SK-N-SH (cell line): ENCODE results near the gene LRMDA. TPM values are rescaled to one million over a fixed set of nuclear protein-coding genes. Genes with fewer than 3 reads are reported as not detected.
A peak's percentile ranks its signal among the peaks of the same experiment; 100 is the strongest.

Experiments
- CTCF ChIA-PET: fragments of 300-600, 350-600 bp; formaldehyde crosslinking; extraction: SDS; loops from one replicate; lab custom pipeline; 2021; lab: Yijun Ruan, JAX
- POLR2A ChIA-PET: fragments of 350-600 bp; sonication (Branson Sonifier 250); formaldehyde crosslinking; extraction: SDS; loops from one replicate; lab custom pipeline; 2020; ENCODE audit warnings: antibody characterized with exemption, inconsistent platforms; lab: Yijun Ruan, JAX
- DNase-seq: peaks from one replicate; pipeline ENCODE4 v3.0.0; 2012
- H2AFZ ChIP-seq: fragments of 200-600 bp; sonication (generic); 2 replicates; pipeline ENCODE4 v1.8.1; 2016; ENCODE audit warnings: antibody characterized with exemption, mild to moderate bottlenecking, low read depth
- H3F3A ChIP-seq: fragments of 200-600 bp; sonication (generic); replicated peaks from 2 replicates; pipeline ENCODE3; 2016; ENCODE audit warnings: antibody characterized with exemption, mild to moderate bottlenecking; ENCODE audit not compliant: insufficient read depth
- H3K27ac ChIP-seq, 2 experiments: fragments of 200-500 bp in 1 of 2; fragments of 200-600 bp in 1 of 2; sonication (Bioruptor generic) in 1 of 2; sonication (generic), shearing (Covaris generic) in 1 of 2; 2 replicates each; pipeline versions ENCODE4 v1.5.1 to v1.6.1; 2014 to 2016; ENCODE audit warnings: low read depth in 2 of 2, inconsistent platforms in 1 of 2, low read length in 1 of 2, mild to moderate bottlenecking in 1 of 2, mixed read lengths in 1 of 2
- H3K27me3 ChIP-seq: fragments of 200-600 bp; sonication (generic), shearing (Covaris generic); 2 replicates; pipeline ENCODE4 v1.6.1; 2016; ENCODE audit warnings: mixed run types; ENCODE audit not compliant: insufficient read depth
- H3K36me3 ChIP-seq, 2 experiments: fragments of 200-500 bp in 1 of 2; fragments of 200-600 bp in 1 of 2; sonication (Bioruptor generic) in 1 of 2; sonication (generic) in 1 of 2; replicated peaks in 1 of 2; 2 replicates each; pipeline versions ENCODE3 to v1.5.1; 2014 to 2016; ENCODE audit warnings: low read length in 1 of 2, mild to moderate bottlenecking in 1 of 2; ENCODE audit not compliant: insufficient read depth in 2 of 2, control insufficient read depth in 1 of 2
- H3K4me1 ChIP-seq, 2 experiments: fragments of 200-500 bp in 1 of 2; fragments of 200-600 bp in 1 of 2; sonication (Bioruptor generic) in 1 of 2; sonication (generic), shearing (Covaris generic) in 1 of 2; 2 replicates each; pipeline versions ENCODE4 v1.5.1 to v1.6.1; 2014 to 2016; ENCODE audit warnings: low read depth in 1 of 2, low read length in 1 of 2, mixed run types in 1 of 2; ENCODE audit not compliant: insufficient read depth in 2 of 2, control insufficient read depth in 1 of 2
- H3K4me2 ChIP-seq: fragments of 200-600 bp; sonication (generic), shearing (Covaris generic); 2 replicates; pipeline ENCODE4 v1.6.1; 2017; ENCODE audit warnings: mixed run types
- H3K4me3 ChIP-seq, 2 experiments: fragments of 200-500 bp in 1 of 2; fragments of 200-600 bp in 1 of 2; sonication (Bioruptor generic) in 1 of 2; sonication (generic), shearing (Covaris generic) in 1 of 2; 2 replicates each; pipeline versions ENCODE4 v1.5.1 to v1.8.1; 2014 to 2016; ENCODE audit warnings: low read depth in 2 of 2, inconsistent platforms in 1 of 2, low read length in 1 of 2, mild to moderate bottlenecking in 1 of 2, mixed read lengths in 1 of 2, moderate library complexity in 1 of 2
- H3K79me2 ChIP-seq: fragments of 200-600 bp; sonication (generic); 2 replicates; pipeline ENCODE4 v1.8.1; 2017; ENCODE audit warnings: mild to moderate bottlenecking; ENCODE audit not compliant: insufficient read depth
- H3K9ac ChIP-seq: fragments of 200-600 bp; sonication (generic); 2 replicates; pipeline ENCODE4 v1.6.1; 2017; ENCODE audit warnings: mixed run types
- H3K9me2 ChIP-seq: fragments of 200-600 bp; sonication (generic); 2 replicates; pipeline ENCODE4 v1.6.1; 2017; ENCODE audit warnings: mixed run types
- H3K9me3 ChIP-seq: fragments of 200-600 bp; sonication (generic); 2 replicates; pipeline ENCODE4 v1.6.1; 2017; ENCODE audit warnings: mixed run types, mild to moderate bottlenecking, moderate library complexity
- H4K20me1 ChIP-seq: fragments of 200-600 bp; sonication (generic); 2 replicates; pipeline ENCODE4 v1.6.1; 2017; ENCODE audit warnings: mild to moderate bottlenecking, mixed run types; ENCODE audit not compliant: insufficient read depth
- CHD2 ChIP-seq: fragments of 150-350 bp; IDR thresholded peaks from 2 replicates; pipeline ENCODE4 v1.6.1; 2018; ENCODE audit warnings: low read length; ENCODE audit not compliant: partially characterized antibody
- ELF1 ChIP-seq: IDR thresholded peaks from 2 replicates; pipeline ENCODE4 v1.4.0; 2012
- EP300 ChIP-seq, 2 experiments: IDR thresholded peaks; 2 replicates each; pipeline versions ENCODE4 v1.4.0 to v1.6.1; 2012; ENCODE audit warnings: borderline replicate concordance in 1 of 2, low read depth in 1 of 2, low read length in 1 of 2
- EZH2phosphoT487 ChIP-seq: fragments of 200-600 bp; sonication (generic); IDR thresholded peaks from 2 replicates; pipeline ENCODE4 v1.6.1; 2017; ENCODE audit warnings: low read depth, mixed run types, mild to moderate bottlenecking, antibody characterized with exemption, moderate library complexity, borderline replicate concordance
- FOXJ3 ChIP-seq: sonication (generic); formaldehyde crosslinking; IDR thresholded peaks from 2 replicates; pipeline ENCODE4 v1.5.1; 2020; ENCODE audit warnings: mild to moderate bottlenecking, missing genetic modification reagents
- FOXM1 ChIP-seq: IDR thresholded peaks from 2 replicates; pipeline ENCODE4 v1.4.0; 2012; ENCODE audit warnings: low read depth, mild to moderate bottlenecking
- GABPA ChIP-seq: IDR thresholded peaks from 2 replicates; pipeline ENCODE4 v1.4.0; 2012; ENCODE audit warnings: low read depth, mild to moderate bottlenecking
- GATA2 ChIP-seq: sonication (generic); formaldehyde crosslinking; IDR thresholded peaks from 2 replicates; pipeline ENCODE4 v1.5.0; 2020; ENCODE audit warnings: mild to moderate bottlenecking, missing genetic modification reagents
- JUND ChIP-seq: IDR thresholded peaks from 2 replicates; pipeline ENCODE4 v1.4.0; 2012
- MXI1 ChIP-seq: IDR thresholded peaks from 2 replicates; pipeline ENCODE4 v1.6.1; 2012; ENCODE audit warnings: mild to moderate bottlenecking, low read depth, low read length, improper control_type of control experiment
- NFIC ChIP-seq: IDR thresholded peaks from 2 replicates; pipeline ENCODE4 v1.4.0; 2012; ENCODE audit warnings: borderline replicate concordance
- NRF1 ChIP-seq: IDR thresholded peaks from 2 replicates; pipeline ENCODE4 v1.6.1; 2012; ENCODE audit warnings: low read depth, mild to moderate bottlenecking, low read length
- POLR2AphosphoS5 ChIP-seq: IDR thresholded peaks from 2 replicates; pipeline ENCODE4 v1.6.1; 2012; ENCODE audit warnings: low read depth, low read length
- RFX5 ChIP-seq: IDR thresholded peaks from 2 replicates; pipeline ENCODE4 v1.6.1; 2012; ENCODE audit warnings: mild to moderate bottlenecking, improper control_type of control experiment, low read length
- RXRA ChIP-seq: IDR thresholded peaks from 2 replicates; pipeline ENCODE4 v1.4.0; 2012; ENCODE audit warnings: low read depth, mild to moderate bottlenecking, borderline replicate concordance
- SIN3A ChIP-seq: IDR thresholded peaks from 2 replicates; pipeline ENCODE4 v1.6.1; 2012; ENCODE audit warnings: low read depth, mild to moderate bottlenecking, low read length, moderate library complexity, borderline replicate concordance
- SMC3 ChIP-seq: IDR thresholded peaks from 2 replicates; pipeline ENCODE4 v1.6.1; 2012; ENCODE audit warnings: low read depth, low read length, improper control_type of control experiment
- TCF12 ChIP-seq: IDR thresholded peaks from 2 replicates; pipeline ENCODE4 v1.4.0; 2012
- whole genome bisulfite sequencing: methylation state at CpG from one replicate; pipeline ENCODE4 v1.1.6; 2017; ENCODE audit warnings: low lambda C conversion rate; 5-methylcytosine and 5-hydroxymethylcytosine counted together
- polyA plus RNA-seq, 3 experiments: library from polyadenylated mRNA; depleted of rRNA; stranded (reverse); fragments of >200 nt; gene quantifications; 2 replicates each; pipeline ENCODE4 v1.2.3, GENCODE V29; 2012
- TF ChIP-seq, protein P1 (sequence below): IDR thresholded peaks from 2 replicates; pipeline ENCODE4 v1.4.0; 2012; ENCODE audit warnings: low read depth, borderline replicate concordance
- TF ChIP-seq, protein P2 (sequence below): fragments of 150-350 bp; IDR thresholded peaks from 2 replicates; pipeline ENCODE4 v1.6.1; 2016; ENCODE audit warnings: mild to moderate bottlenecking, low read depth, low read length
- TF ChIP-seq, protein P3 (sequence below): IDR thresholded peaks from 2 replicates; pipeline ENCODE4; 2012
- TF ChIP-seq, protein P4 (sequence below): IDR thresholded peaks from 2 replicates; pipeline ENCODE4 v1.4.0; 2012; ENCODE audit warnings: low read depth
- TF ChIP-seq, protein P5 (sequence below): fragments of 200-600 bp; sonication (generic); IDR thresholded peaks from 2 replicates; pipeline ENCODE4 v1.6.1; 2017; ENCODE audit warnings: antibody characterized with exemption, mild to moderate bottlenecking, moderate library complexity
- TF ChIP-seq, protein P6 (sequence below): IDR thresholded peaks from 2 replicates; pipeline ENCODE4 v1.6.1; 2012; ENCODE audit warnings: mild to moderate bottlenecking, low read depth, low read length, moderate library complexity
- TF ChIP-seq, protein P7 (sequence below): IDR thresholded peaks from 2 replicates; pipeline ENCODE4 v1.4.0; 2012; ENCODE audit warnings: low read depth, borderline replicate concordance

LRMDA gene
- polyA plus RNA-seq, 1 of the 3 experiments (the other 2 are of a cell fraction): 0.95 TPM

DNA sequence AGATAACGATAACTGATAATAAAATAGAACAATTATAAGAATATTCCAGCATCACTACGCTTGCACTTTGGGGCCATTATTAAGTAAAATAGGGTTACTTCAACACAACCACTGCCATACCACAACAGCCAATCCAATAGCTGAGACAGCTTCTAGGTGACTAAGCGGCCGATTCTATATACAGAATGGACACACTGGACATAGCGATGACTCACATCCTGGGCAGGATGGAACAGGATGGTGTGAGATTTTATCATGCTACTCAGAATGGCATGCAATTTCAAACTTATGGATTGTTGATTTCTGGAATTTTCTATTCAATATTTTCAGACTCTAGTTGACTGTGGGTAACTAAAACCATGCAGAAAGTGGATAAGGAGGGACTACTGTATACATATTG, 920.9 kb downstream of the LRMDA start:
- Histone ChIP-seq H3K36me3 (no peaks in the 10 kb centered on the region), H3K27ac (peak overlapping the region; percentile 88 to 97), H3K4me3 (no peak overlapping the region), H3K9me2 (no peaks in the 10 kb centered on the region), H4K20me1 (no peaks in the 10 kb centered on the region), H3K9ac (no peak overlapping the region; the same call in 1 of the 2 replicates), H3F3A (peaks cover 25% of the 10 kb centered on the region), H3K9me3 (no peaks in the 10 kb centered on the region), H2AFZ (no peak overlapping the region; the same call in 1 of the 2 replicates), H3K4me1 (peaks cover 0 to 15% of the 10 kb centered on the region in 2 experiments; a peak in 2 of 4 replicates), H3K4me2 (no peak overlapping the region), H3K27me3 (no peaks in the 10 kb centered on the region), H3K79me2 (no peaks in the 10 kb centered on the region)
- DNase-seq: no peak
- ChIA-PET CTCF (no interaction called here), POLR2A (no interaction called here)
- 30% methylated on average over 5 of the region's 5 CpGs for WGBS
- TF ChIP-seq, protein P1, sequence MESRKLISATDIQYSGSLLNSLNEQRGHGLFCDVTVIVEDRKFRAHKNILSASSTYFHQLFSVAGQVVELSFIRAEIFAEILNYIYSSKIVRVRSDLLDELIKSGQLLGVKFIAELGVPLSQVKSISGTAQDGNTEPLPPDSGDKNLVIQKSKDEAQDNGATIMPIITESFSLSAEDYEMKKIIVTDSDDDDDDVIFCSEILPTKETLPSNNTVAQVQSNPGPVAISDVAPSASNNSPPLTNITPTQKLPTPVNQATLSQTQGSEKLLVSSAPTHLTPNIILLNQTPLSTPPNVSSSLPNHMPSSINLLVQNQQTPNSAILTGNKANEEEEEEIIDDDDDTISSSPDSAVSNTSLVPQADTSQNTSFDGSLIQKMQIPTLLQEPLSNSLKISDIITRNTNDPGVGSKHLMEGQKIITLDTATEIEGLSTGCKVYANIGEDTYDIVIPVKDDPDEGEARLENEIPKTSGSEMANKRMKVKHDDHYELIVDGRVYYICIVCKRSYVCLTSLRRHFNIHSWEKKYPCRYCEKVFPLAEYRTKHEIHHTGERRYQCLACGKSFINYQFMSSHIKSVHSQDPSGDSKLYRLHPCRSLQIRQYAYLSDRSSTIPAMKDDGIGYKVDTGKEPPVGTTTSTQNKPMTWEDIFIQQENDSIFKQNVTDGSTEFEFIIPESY: peak; percentile 82; the same call in 1 of the 2 replicates
- TF ChIP-seq, protein P2, sequence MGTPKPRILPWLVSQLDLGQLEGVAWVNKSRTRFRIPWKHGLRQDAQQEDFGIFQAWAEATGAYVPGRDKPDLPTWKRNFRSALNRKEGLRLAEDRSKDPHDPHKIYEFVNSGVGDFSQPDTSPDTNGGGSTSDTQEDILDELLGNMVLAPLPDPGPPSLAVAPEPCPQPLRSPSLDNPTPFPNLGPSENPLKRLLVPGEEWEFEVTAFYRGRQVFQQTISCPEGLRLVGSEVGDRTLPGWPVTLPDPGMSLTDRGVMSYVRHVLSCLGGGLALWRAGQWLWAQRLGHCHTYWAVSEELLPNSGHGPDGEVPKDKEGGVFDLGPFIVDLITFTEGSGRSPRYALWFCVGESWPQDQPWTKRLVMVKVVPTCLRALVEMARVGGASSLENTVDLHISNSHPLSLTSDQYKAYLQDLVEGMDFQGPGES: no peak
- TF ChIP-seq, protein P3, sequence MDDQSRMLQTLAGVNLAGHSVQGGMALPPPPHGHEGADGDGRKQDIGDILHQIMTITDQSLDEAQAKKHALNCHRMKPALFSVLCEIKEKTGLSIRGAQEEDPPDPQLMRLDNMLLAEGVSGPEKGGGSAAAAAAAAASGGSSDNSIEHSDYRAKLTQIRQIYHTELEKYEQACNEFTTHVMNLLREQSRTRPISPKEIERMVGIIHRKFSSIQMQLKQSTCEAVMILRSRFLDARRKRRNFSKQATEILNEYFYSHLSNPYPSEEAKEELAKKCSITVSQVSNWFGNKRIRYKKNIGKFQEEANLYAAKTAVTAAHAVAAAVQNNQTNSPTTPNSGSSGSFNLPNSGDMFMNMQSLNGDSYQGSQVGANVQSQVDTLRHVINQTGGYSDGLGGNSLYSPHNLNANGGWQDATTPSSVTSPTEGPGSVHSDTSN: peak; percentile 92
- TF ChIP-seq, protein P4, sequence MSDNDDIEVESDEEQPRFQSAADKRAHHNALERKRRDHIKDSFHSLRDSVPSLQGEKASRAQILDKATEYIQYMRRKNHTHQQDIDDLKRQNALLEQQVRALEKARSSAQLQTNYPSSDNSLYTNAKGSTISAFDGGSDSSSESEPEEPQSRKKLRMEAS: peak; percentile 95
- TF ChIP-seq FOXM1 (peak; percentile 97), NRF1 (no peak), MXI1 (no peak), CHD2 (no peak), POLR2AphosphoS5 (peak; percentile 79), NFIC (peak; percentile 89), GATA2 (CRISPR knock-in tag) (no peak), SIN3A (no peak), TCF12 (peak; percentile 96), EZH2phosphoT487 (no peak), ELF1 (no peak), GABPA (no peak), JUND (peak; percentile 100), RFX5 (no peak), SMC3 (no peak), FOXJ3 (CRISPR knock-in tag) (no peak), RXRA (peak; percentile 89), EP300 (IDR thresholded peaks at IDR 0.05; ENCODE audit: borderline replicate concordance in 1 of 2, low read depth in 1 of 2, low read length in 1 of 2) (peak; percentile 68 to 99)
- TF ChIP-seq, protein P5, sequence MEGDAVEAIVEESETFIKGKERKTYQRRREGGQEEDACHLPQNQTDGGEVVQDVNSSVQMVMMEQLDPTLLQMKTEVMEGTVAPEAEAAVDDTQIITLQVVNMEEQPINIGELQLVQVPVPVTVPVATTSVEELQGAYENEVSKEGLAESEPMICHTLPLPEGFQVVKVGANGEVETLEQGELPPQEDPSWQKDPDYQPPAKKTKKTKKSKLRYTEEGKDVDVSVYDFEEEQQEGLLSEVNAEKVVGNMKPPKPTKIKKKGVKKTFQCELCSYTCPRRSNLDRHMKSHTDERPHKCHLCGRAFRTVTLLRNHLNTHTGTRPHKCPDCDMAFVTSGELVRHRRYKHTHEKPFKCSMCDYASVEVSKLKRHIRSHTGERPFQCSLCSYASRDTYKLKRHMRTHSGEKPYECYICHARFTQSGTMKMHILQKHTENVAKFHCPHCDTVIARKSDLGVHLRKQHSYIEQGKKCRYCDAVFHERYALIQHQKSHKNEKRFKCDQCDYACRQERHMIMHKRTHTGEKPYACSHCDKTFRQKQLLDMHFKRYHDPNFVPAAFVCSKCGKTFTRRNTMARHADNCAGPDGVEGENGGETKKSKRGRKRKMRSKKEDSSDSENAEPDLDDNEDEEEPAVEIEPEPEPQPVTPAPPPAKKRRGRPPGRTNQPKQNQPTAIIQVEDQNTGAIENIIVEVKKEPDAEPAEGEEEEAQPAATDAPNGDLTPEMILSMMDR: no peak
- TF ChIP-seq, protein P6, sequence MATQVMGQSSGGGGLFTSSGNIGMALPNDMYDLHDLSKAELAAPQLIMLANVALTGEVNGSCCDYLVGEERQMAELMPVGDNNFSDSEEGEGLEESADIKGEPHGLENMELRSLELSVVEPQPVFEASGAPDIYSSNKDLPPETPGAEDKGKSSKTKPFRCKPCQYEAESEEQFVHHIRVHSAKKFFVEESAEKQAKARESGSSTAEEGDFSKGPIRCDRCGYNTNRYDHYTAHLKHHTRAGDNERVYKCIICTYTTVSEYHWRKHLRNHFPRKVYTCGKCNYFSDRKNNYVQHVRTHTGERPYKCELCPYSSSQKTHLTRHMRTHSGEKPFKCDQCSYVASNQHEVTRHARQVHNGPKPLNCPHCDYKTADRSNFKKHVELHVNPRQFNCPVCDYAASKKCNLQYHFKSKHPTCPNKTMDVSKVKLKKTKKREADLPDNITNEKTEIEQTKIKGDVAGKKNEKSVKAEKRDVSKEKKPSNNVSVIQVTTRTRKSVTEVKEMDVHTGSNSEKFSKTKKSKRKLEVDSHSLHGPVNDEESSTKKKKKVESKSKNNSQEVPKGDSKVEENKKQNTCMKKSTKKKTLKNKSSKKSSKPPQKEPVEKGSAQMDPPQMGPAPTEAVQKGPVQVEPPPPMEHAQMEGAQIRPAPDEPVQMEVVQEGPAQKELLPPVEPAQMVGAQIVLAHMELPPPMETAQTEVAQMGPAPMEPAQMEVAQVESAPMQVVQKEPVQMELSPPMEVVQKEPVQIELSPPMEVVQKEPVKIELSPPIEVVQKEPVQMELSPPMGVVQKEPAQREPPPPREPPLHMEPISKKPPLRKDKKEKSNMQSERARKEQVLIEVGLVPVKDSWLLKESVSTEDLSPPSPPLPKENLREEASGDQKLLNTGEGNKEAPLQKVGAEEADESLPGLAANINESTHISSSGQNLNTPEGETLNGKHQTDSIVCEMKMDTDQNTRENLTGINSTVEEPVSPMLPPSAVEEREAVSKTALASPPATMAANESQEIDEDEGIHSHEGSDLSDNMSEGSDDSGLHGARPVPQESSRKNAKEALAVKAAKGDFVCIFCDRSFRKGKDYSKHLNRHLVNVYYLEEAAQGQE: no peak
- TF ChIP-seq, protein P7, sequence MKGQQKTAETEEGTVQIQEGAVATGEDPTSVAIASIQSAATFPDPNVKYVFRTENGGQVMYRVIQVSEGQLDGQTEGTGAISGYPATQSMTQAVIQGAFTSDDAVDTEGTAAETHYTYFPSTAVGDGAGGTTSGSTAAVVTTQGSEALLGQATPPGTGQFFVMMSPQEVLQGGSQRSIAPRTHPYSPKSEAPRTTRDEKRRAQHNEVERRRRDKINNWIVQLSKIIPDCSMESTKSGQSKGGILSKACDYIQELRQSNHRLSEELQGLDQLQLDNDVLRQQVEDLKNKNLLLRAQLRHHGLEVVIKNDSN: no peak
